Right hindlimb (tissue), 1 donor: ENCODE measurements around the gene RASD2.
A peak's percentile ranks its signal among the peaks of the same experiment; 100 is the strongest.
"Not testable (repeated sequence)": the region's sequence is repeated elsewhere in the genome, so short reads cannot be mapped to it uniquely, and the experiment has no call there.

ENCODE experiments used
- DNase-seq: peaks from one replicate; pipeline ENCODE4 v3.0.0-alpha.2; 2018

RASD2 gene

GRCh38 chr22:35540595-35541253 is at the start of gene RASD2:
RASD2 (plus strand) TSS chr22:35540831; CDS start chr22:35546810, 5,979 bp downstream.
- DNase-seq: peak; percentile 49

DNA sequence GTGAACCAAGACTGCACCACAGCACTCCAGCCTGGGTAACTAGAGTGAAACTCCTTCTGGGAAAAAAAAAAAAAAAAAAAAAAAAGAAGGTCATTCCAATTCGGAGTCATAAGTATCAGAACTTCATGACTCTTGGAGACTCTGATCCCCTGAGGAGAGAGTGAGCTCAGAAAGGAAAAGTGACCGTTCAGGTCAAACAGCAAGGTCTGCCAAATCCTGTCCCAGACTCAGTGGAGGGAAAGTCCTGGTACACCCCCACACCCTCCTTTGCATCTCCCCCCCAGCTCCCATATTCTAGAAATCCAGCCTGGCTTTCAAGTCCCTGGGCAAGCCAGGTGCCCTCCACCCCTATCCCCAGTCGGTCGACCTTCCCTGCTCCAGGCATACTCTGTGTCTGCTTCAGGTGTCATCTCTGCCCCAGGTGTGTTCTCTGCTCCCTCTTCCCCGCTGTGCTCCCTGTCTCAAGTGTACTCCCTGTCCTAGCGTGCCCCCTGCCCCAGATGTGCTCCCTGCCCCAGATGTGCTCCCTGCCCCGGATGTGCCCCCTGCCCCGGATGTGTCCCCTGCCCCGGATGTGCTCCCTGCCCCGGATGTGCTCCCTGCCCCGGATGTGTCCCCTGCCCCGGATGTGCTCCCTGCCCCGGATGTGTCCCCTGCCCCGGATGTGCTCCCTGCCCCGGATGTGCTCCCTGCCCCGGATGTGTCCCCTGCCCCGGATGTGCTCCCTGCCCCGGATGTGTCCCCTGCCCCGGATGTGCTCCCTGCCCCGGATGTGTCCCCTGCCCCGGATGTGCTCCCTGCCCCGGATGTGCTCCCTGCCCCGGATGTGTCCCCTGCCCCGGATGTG is 49.3 kb upstream of the RASD2 start:
- not testable (repeated sequence) for DNase-seq

GRCh38 chr22:35491908-35492380 is 48.7 kb upstream of the RASD2 start:
- DNase-seq: no peak

DNA sequence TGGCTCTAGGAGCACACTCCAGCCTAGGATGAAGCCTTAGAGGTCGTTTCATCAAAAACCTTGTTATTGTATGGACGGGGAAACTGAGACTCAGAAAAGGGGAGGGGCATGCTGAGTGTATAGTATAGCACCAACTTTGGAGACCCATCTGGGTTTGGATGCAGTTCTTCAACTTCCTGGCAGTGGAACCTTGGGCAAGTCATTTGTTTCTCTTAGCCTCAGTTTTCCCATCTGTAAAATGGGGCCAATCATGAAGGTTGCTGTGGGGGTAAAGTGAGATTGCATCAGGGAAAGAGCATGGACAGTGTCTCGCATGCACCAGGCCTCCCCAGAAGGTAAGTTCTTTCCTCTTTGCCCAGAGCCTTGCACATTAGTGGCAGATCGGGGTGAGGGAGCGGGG is 47.6 kb upstream of the RASD2 start:
- DNase-seq: no peak

GRCh38 chr22:35495711-35496110 is 44.9 kb upstream of the RASD2 start:
- DNase-seq: not testable (repeated sequence)

DNA sequence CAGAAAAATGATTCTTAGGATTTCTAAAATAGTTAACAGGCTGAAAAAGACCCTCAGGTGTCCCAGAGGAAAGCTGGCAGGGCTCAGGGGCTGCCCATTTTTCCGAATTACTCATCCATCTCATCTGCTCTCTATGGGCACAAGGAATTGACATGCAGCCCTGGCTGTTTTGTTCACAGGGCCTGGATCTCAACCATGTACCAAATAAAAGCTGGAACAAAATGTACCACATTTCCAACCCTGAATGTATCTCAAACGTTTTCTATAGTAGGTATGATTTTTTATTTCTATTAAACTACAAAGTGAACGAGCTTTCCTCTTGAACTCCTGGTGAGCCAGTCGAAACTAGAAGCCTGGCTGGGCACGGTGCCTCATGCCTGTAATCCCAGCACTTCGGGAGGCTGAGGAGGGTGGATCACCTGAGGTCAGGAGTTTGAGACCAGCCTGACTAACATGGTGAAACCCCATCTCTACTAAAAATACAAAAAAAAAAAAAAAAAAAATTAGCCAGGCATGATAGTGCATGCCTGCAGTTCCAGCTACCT is 43.8 kb upstream of the RASD2 start:
- DNase-seq: no peak

DNA sequence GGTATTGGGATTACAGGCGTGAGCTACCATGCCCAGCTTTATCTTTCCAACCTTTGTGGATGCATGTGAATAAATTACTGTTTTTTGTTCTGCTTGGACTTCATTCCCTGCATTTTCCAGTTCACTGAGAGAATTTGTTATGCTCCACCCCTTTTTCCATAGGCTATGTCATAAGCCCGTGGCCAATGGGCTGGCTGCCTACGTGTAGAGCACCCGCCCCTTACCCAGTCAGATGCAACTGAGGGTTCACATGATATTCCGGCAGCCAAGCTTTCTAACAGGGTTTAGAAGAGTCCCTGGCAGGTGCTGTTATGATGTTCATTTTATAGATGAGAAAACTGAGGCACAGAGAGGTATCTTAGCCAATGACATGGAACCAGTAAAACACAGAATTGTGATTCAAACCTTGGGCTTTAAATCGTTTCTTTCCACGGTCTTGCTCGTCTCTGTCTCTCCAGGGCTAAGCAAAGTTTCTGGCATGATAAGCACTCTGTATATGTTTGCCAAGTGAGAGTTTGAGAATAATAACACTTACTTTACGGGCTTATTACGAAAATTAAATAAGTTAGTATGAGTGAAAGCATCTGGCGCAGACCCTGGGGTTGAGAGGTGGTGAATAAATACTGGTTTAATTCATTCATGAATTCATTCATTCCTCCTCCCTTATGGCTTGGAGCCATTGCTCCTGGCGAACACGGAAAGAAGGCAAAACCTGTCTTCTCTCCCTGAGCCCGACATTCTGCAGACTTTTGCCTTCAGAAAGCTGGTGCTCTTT is 42.4 kb upstream of the RASD2 start:
- no peak for DNase-seq

- no peak for DNase-seq
These were observed 37.8 kb upstream of the RASD2 start for GRCh38 chr22:35502836-35503235.

DNA sequence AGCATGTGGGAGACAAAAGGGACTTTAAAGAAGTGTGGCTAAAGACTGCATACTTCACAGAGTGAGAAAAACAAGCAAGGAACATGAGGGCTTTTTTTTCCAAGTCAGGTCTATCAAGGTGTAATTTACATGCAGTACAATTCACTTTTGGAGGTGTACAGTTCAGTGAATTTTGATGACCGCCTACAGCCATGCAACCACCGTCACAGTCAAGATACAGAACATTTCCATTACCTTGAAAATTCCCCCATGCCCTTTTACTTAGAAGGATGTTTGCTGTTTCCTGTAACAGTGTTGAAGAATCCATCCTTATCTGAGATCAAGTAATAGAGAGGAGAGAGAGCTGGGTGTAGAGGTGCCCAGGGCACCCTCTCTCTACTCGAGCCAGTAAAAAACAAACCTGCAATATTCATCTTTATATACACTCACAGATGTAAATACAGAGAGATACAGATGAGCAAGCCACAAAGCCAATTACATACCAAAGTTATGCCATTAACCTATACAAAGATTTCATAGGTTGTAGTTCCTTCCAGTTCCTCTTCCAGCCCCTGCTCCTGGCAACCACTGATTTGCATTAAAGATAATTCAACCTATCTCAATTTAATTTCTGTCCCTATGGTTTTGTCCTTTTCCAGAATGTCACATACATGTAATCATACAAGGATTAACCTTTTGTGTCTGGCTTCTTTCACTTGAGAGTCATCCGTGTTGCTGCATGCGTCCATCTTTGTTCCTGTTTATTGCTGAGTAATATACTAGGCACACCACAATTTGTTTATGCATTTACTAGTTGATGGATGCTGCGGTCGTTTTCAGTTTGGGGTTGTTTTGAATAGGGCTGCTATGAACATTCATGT is 35.0 kb upstream of the RASD2 start:
- DNase-seq: no peak

- no peak for DNase-seq
These were observed 34.4 kb upstream of the RASD2 start for GRCh38 chr22:35506259-35506570.

- DNase-seq: not testable (repeated sequence)
These were observed 32.8 kb upstream of the RASD2 start for GRCh38 chr22:35507851-35508250.

- no peak for DNase-seq
These were observed 31.2 kb upstream of the RASD2 start for GRCh38 chr22:35509451-35509850.

DNA sequence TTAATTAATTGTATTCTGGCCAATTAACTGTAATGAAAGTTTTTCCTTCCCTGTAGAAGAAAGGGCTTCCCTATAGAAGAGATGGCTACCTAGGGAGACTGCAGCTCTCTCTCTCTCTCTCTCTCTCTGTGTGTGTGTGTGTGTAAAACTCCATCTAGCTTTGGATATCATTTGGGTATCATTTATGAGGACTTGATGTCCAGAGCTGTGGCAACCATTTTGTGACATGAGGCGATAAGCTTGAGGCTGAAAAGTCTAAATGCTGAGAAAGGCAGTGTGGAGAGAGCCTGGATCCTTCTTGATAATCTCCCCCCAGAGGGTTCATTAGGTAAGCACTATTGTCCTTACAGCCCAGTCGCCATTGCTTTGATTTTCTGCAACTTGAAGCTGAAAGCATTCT is 30.7 kb upstream of the RASD2 start:
- no peak for DNase-seq

DNA sequence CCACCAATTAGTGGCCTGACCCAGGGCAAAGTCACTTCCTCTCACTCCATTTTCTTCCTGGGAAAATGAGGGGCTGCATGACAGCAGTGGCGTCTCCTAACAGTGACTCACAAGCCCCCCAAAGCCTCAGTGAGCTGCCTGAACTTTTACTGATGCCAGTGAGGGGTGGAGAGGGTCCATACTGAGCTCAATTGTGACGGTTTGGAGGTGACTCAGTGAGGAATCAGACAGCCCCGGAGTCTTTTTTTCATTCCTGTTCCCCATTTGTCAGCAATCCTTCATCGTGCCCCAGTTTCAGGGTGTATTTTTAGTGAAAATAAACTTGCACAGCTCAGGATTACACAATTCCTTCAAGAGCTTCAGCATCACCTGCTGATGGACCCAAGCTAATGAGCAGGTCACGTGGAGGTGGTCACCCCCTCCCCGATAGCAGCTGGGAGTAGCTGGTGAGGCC is 30.1 kb upstream of the RASD2 start:
- DNase-seq: peak; percentile 7

GRCh38 chr22:35510951-35511350 is 29.7 kb upstream of the RASD2 start:
- DNase-seq: no peak

DNA sequence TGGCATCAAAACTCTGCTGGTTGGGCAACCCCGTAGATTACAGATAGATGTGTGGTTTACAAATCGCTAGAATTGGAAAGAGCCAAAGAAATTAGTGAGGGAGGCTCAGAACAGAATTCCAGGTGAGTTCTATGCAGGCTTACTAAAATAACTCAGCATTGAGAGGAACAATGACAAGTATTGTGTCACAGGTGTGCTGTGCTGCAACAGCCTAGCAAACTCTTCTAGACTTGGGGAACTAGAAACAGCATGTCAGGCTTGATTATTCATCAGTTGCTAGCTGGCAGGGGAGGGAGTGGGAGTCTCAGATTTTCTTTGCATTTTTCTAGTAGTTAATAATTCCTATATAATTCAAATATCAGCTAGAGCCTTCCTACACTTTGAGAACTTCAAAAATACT is 26.3 kb upstream of the RASD2 start:
- no peak for DNase-seq

DNA sequence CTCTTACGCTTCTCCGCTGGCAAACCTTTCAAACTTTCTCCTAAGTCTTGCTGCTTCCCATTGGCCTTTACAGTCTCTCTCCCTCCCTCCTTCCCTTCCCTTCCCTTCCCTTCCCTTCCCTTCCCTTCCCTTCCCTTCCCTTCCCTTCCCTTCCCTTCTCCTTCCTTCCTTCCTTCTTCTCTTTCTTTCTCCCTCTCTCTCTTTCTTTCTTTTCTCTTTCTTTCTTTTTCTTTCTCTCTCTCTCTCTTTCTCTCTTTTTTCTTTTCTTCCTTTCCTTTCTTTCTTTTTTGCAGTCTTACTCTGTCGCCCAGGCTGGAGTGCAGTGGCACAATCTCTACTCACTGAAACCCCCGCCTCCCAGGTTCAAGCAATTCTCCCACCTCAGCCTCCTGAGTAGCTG is 24.7 kb upstream of the RASD2 start:
- not testable (repeated sequence) for DNase-seq

DNA sequence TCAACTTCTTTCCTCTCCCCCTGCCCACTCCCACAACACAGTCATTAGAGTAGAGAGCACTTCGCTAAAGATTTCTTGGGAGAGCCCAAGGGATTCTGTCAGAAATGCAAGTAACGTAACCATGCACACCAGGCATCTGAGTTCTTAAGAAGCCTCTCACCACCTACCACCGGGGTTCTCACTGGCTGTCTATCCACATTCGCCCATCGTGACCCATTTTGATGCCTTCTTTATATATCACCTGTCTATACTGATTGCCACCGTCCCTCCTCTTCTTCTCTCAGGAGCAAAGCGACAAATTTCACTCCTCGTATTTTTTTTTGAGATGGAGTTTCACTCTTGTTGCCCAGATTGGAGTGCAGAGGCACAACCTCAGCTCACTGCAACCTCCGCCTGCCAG is 23.9 kb upstream of the RASD2 start:
- no peak for DNase-seq

- no peak for DNase-seq
These were observed 23.4 kb upstream of the RASD2 start for GRCh38 chr22:35517207-35517606.

DNA sequence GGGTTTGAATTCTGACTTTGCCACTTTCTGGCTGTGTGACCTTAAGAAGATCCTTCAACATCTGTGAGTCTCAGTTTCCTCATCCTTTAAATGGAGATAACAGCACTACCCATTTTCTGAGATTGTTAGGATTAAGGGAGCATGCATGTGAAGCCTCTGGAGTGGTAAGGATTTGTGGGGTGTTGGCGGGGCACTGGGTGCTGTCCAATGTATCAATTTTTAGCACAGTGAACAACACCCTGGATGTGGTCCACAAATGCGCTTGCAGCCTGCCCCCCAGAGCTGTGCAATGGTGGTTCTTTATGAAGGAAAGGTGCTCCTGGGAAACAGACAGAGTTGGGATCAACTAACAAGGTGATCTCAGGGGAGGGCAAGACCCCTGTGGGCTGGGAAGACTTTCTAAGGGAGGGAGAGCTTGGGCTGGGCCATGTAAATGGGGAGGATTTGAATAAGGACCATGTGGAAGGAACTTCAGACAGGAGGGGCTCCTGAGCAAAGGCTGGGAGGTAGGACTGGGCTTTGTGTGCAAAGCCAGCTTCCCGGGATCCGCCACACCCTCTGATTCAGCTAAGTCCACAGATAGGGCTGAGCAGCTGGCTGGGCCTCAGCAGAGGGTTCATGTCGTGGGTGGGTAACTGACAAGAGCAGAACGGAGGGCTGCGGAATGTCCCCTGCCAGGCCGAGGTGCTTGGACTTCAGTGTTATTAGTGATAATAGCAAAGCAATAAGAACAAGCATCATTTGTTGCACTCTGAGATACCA is 22.7 kb upstream of the RASD2 start:
- peak; percentile 2 for DNase-seq

GRCh38 chr22:35518811-35519210 is 21.8 kb upstream of the RASD2 start:
- peak; percentile 12 for DNase-seq
